SK-N-DZ (cell line): ENCODE results near the gene SNX3.

ENCODE experiments used
- small RNA-seq, 2 experiments: library from RNA; depleted of rRNA; stranded (forward); fragments of <200 nt; gene quantifications; one replicate each; pipeline ENCODE3, GENCODE V24; 2014

The SNX3 gene

Small RNA genes within 50 kb of the gene (small RNA-seq; reads per million reads assigned to genes)
- gene RNA5SP212 (0 to 0.09 reads per million in 2 experiments), gene RNU6-1144P (0 to 0.03 reads per million in 2 experiments), gene Z98742.2 (0 reads per million in 2 experiments)
